Breast epithelium (tissue), 4 donors: Measurements from ENCODE around the gene CYB561. TPM values are rescaled to one million over a fixed set of nuclear protein-coding genes. Genes with fewer than 3 reads are reported as not detected.
A peak's percentile ranks its signal among the peaks of the same experiment; 100 is the strongest.

Experiments used
- DNase-seq, 2 donors: peaks; one replicate each; pipeline ENCODE4 v3.0.0-alpha.2; 2019; ENCODE audit warnings: low spot score in 2 of 2
- H3K27ac ChIP-seq, 2 donors: fragments of 200-600 bp; sonication (generic) in 1 of 2; one replicate each; pipeline ENCODE4 v1.5.1; 2016 to 2019; ENCODE audit warnings: mild to moderate bottlenecking in 1 of 2
- H3K27me3 ChIP-seq, 2 donors: fragments of 200-600 bp; sonication (generic) in 1 of 2; one replicate each; pipeline versions ENCODE4 v1.5.1 to v1.6.0; 2017 to 2019; ENCODE audit warnings: control low read depth in 1 of 2, mild to moderate bottlenecking in 1 of 2
- H3K36me3 ChIP-seq: fragments of 200-600 bp; one replicate; pipeline ENCODE4 v1.5.1; 2019
- H3K4me1 ChIP-seq, 2 donors: fragments of 200-600 bp; sonication (generic); one replicate each; pipeline ENCODE4 v1.5.1; 2016 to 2019; ENCODE audit warnings: control low read depth in 1 of 2
- H3K4me3 ChIP-seq, 3 donors: fragments of 200-600 bp; sonication (generic); 1 replicate in 2 of 3; 2 replicates in 1 of 3; pipeline ENCODE4 v1.5.1; 2016 to 2019; ENCODE audit warnings: mild to moderate bottlenecking in 3 of 3, moderate library complexity in 2 of 3
- H3K9me3 ChIP-seq, 2 donors: fragments of 200-600 bp; sonication (generic) in 1 of 2; one replicate each; pipeline ENCODE4 v1.5.1; 2016 to 2019; ENCODE audit warnings: control low read depth in 1 of 2
- CTCF ChIP-seq, 3 donors: fragments of 450-650 bp; IDR thresholded peaks; one replicate each; pipeline ENCODE4 v1.5.1; 2016 to 2017; ENCODE audit warnings: antibody characterized with exemption in 3 of 3, mild to moderate bottlenecking in 3 of 3, moderate library complexity in 3 of 3
- POLR2A ChIP-seq: fragments of 450-650 bp; IDR thresholded peaks from one replicate; pipeline ENCODE4 v1.6.1; 2016; ENCODE audit warnings: antibody characterized with exemption, mild to moderate bottlenecking, moderate library complexity
- POLR2AphosphoS5 ChIP-seq, 3 donors: sonication (generic); formaldehyde crosslinking; IDR thresholded peaks; one replicate each; pipeline ENCODE4 v1.6.1; 2017; ENCODE audit warnings: antibody characterized with exemption in 3 of 3
- intact Hi-C: fragments of 100-400 bp; cut with DNase I; formaldehyde crosslinking; loops from one replicate; pipeline ENCODE4 v1.15.1; 2023; ENCODE audit warnings: low total_unique reads
- total RNA-seq, 3 donors: library from RNA; depleted of rRNA; stranded (reverse); fragments of >200 nt; gene quantifications; one replicate each; pipeline ENCODE4 v1.1.0, GENCODE V29; 2016

Gene CYB561
- total RNA-seq, 3 donors from 2014 or later: 14.6 to 52.4 (median 43.3) TPM

GRCh38 chr17:63436523-63437110 lies 9.5 kb downstream of the CYB561 start:
- no peaks in the 10 kb centered on the region for H3K27me3 ChIP-seq
- H3K9me3 ChIP-seq: no peaks in the 10 kb centered on the region
- peak overlapping the region; percentile 78 to 82 for H3K27ac ChIP-seq
- intact Hi-C loops: no loop called here
- TF ChIP-seq POLR2A: no peak
- TF ChIP-seq CTCF (IDR thresholded peaks at IDR 0.05): no peak
- no peak for TF ChIP-seq POLR2AphosphoS5 (IDR thresholded peaks at IDR 0.05)
- H3K4me1 ChIP-seq: peaks cover 18 to 36% of the 10 kb centered on the region in 2 donors
- H3K36me3 ChIP-seq: no peaks in the 10 kb centered on the region
- peak overlapping the region in 1 of 3 donors; percentile 40 for H3K4me3 ChIP-seq
- DNase-seq: no peak

- TF ChIP-seq POLR2AphosphoS5 (IDR thresholded peaks at IDR 0.05): no peak
- TF ChIP-seq CTCF (IDR thresholded peaks at IDR 0.05): peak in 2 of 3 donors; percentile 32 to 71
- no peak for TF ChIP-seq POLR2A
- H3K4me3 ChIP-seq: peak overlapping the region in 1 of 3 donors; percentile 17
- no peaks in the 10 kb centered on the region for H3K36me3 ChIP-seq
- peaks cover 18 to 36% of the 10 kb centered on the region in 2 donors for H3K4me1 ChIP-seq
- no peaks in the 10 kb centered on the region for H3K27me3 ChIP-seq
- H3K9me3 ChIP-seq: no peaks in the 10 kb centered on the region
- peak; percentile 44 to 74 for DNase-seq
- H3K27ac ChIP-seq: peak overlapping the region; percentile 78 to 82
- intact Hi-C loops: no loop called here
These were observed 10.2 kb downstream of the CYB561 start for GRCh38 chr17:63435681-63436522.

GRCh38 chr17:63434951-63435571 lies 11.0 kb downstream of the CYB561 start:
- H3K9me3 ChIP-seq: no peaks in the 10 kb centered on the region
- TF ChIP-seq CTCF (IDR thresholded peaks at IDR 0.05): no peak
- H3K4me1 ChIP-seq: peaks cover 13 to 36% of the 10 kb centered on the region in 2 donors
- H3K27ac ChIP-seq: peak overlapping the region; percentile 78 to 82
- peak; percentile 77 to 90 for DNase-seq
- intact Hi-C loops: no loop called here
- H3K4me3 ChIP-seq: peak overlapping the region in 1 of 3 donors; percentile 17
- H3K36me3 ChIP-seq: no peaks in the 10 kb centered on the region
- no peaks in the 10 kb centered on the region for H3K27me3 ChIP-seq

- Histone ChIP-seq H3K27me3 (no peaks in the 10 kb centered on the region), H3K9me3 (no peaks in the 10 kb centered on the region), H3K4me3 (peak overlapping the region in 1 of 3 donors; percentile 9), H3K36me3 (no peaks in the 10 kb centered on the region), H3K4me1 (peaks cover 12 to 36% of the 10 kb centered on the region in 2 donors), H3K27ac (peak overlapping the region; percentile 78 to 82)
- intact Hi-C loops: no loop called here
- TF ChIP-seq POLR2AphosphoS5 (IDR thresholded peaks at IDR 0.05): peak in 2 of 3 donors; percentile 27 to 60
- no peak for TF ChIP-seq POLR2A
- no peak for TF ChIP-seq CTCF (IDR thresholded peaks at IDR 0.05)
- peak in 1 of 2 donors; percentile 47 for DNase-seq
These were observed 12.1 kb downstream of the CYB561 start for GRCh38 chr17:63433746-63434591.
